A549 (cell line): ENCODE data around the gene CMTM5. TPM values are rescaled to one million over a fixed set of nuclear protein-coding genes. Genes with fewer than 3 reads are reported as not detected.

Experiments used
- ATAC-seq, 2 experiments: fragments of 200-7000 bp in 1 of 2; fragments of >200 bp in 1 of 2; cut with Nextera tagmentation in 1 of 2; cut with Tn5 transposase in 1 of 2; 3 replicates each; pipeline versions ENCODE4 v1.8.0 to v1.9.1; 2018 to 2020; ENCODE audit warnings: mild to moderate bottlenecking in 1 of 2, moderate library complexity in 1 of 2
- CTCF ChIA-PET: fragments of 300-600 bp; sonication (Branson Sonifier 250); formaldehyde crosslinking; extraction: SDS; loops from one replicate; lab custom pipeline; 2021; ENCODE audit warnings: antibody characterized with exemption, inconsistent platforms; lab: Yijun Ruan, JAX
- POLR2A ChIA-PET: fragments of 350-600 bp; formaldehyde crosslinking; extraction: SDS; loops from one replicate; lab custom pipeline; 2021; ENCODE audit warnings: antibody characterized with exemption, inconsistent platforms; lab: Yijun Ruan, JAX
- DNase-seq, 2 experiments: peaks; one replicate each; pipeline versions ENCODE4 v3.0.0 to v3.0.0-alpha.2; 2011 to 2016; ENCODE audit warnings: low read depth in 1 of 2, low spot score in 1 of 2
- FAIRE-seq: peaks from 2 replicates; lab custom pipeline; 2011; peaks lifted over from hg19 to GRCh38; lab: Jason Lieb, UNC
- H3K27ac ChIP-seq, 2 experiments: fragments of >200 bp; sonication (Bioruptor Twin); formaldehyde crosslinking; 3 replicates each; pipeline ENCODE4 v1.5.1; 2016 to 2017
- H3K4me1 ChIP-seq: fragments of >200 bp; sonication (Bioruptor Twin); formaldehyde crosslinking; 3 replicates; pipeline ENCODE4 v1.6.1; 2016
- H3K4me2 ChIP-seq: fragments of >200 bp; sonication (Bioruptor Twin); formaldehyde crosslinking; 3 replicates; pipeline ENCODE4 v1.6.1; 2016
- H3K4me3 ChIP-seq: fragments of >200 bp; sonication (Bioruptor Twin); formaldehyde crosslinking; 3 replicates; pipeline ENCODE4 v1.5.1; 2016
- H3K9me3 ChIP-seq: fragments of >200 bp; sonication (Bioruptor Twin); formaldehyde crosslinking; 3 replicates; pipeline ENCODE4 v1.6.1; 2016
- ATOH8 ChIP-seq: fragments of 250-450 bp; sonication (Bioruptor Pico); IDR thresholded peaks from 2 replicates; pipeline ENCODE4 v1.5.0; 2020; ENCODE audit warnings: low read depth, mild to moderate bottlenecking, moderate library complexity
- BHLHE40 ChIP-seq: IDR thresholded peaks from 2 replicates; pipeline ENCODE4 v1.6.1; 2012; ENCODE audit warnings: low read depth, low read length, inconsistent platforms
- CBX2 ChIP-seq: fragments of 200-600 bp; sonication (generic); IDR thresholded peaks from 2 replicates; pipeline ENCODE4 v1.6.1; 2016; ENCODE audit warnings: low read depth, mild to moderate bottlenecking, borderline replicate concordance
- CEBPB ChIP-seq, 2 experiments: fragments of >200 bp in 1 of 2; sonication (Bioruptor Twin) in 1 of 2; formaldehyde crosslinking in 1 of 2; IDR thresholded peaks; 2 replicates each; pipeline ENCODE4 v1.6.1; 2012 to 2016
- CHD2 ChIP-seq: fragments of 150-350 bp; IDR thresholded peaks from 2 replicates; pipeline ENCODE4 v1.6.1; 2014; ENCODE audit warnings: low read length; ENCODE audit not compliant: partially characterized antibody
- CHD4 ChIP-seq: fragments of 200-600 bp; sonication (generic); IDR thresholded peaks from 2 replicates; pipeline ENCODE4 v1.6.1; 2016; ENCODE audit warnings: antibody characterized with exemption, mild to moderate bottlenecking, borderline replicate concordance
- EHF ChIP-seq: fragments of 250-450 bp; sonication (Bioruptor Pico); IDR thresholded peaks from 2 replicates; pipeline ENCODE4 v1.5.0; 2020; ENCODE audit warnings: mild to moderate bottlenecking
- EHMT2 ChIP-seq: fragments of 200-600 bp; sonication (generic); IDR thresholded peaks from 2 replicates; pipeline ENCODE4 v1.6.1; 2016; ENCODE audit warnings: antibody characterized with exemption, low read depth, mild to moderate bottlenecking, moderate library complexity
- FOXS1 ChIP-seq: fragments of 250-450 bp; sonication (Bioruptor Pico); IDR thresholded peaks from 2 replicates; pipeline ENCODE4 v1.5.0; 2020; ENCODE audit warnings: mild to moderate bottlenecking, moderate library complexity
- HDAC2 ChIP-seq: fragments of 200-600 bp; sonication (generic); IDR thresholded peaks from 2 replicates; pipeline ENCODE4 v1.6.1; 2016
- HEYL ChIP-seq: fragments of 250-450 bp; sonication (Bioruptor Pico); IDR thresholded peaks from 2 replicates; pipeline ENCODE4 v1.8.0; 2021; ENCODE audit warnings: mild to moderate bottlenecking, moderate library complexity
- HOXA7 ChIP-seq: fragments of 250-450 bp; sonication (Bioruptor Pico); IDR thresholded peaks from 2 replicates; pipeline ENCODE4 v1.5.0; 2020; ENCODE audit warnings: mild to moderate bottlenecking, moderate library complexity
- HOXB5 ChIP-seq: fragments of 250-450 bp; sonication (Bioruptor Pico); IDR thresholded peaks from 2 replicates; pipeline ENCODE4 v1.5.0; 2020; ENCODE audit warnings: mild to moderate bottlenecking, moderate library complexity
- JUN ChIP-seq, 2 experiments: fragments of >200 bp; sonication (Bioruptor Twin); formaldehyde crosslinking; IDR thresholded peaks; 2 replicates in 1 of 2; 3 replicates in 1 of 2; pipeline ENCODE4 v1.6.1; 2016 to 2017
- JUNB ChIP-seq: fragments of >200 bp; sonication (Bioruptor Twin); formaldehyde crosslinking; IDR thresholded peaks from 2 replicates; pipeline ENCODE4 v1.6.1; 2016
- KDM1A ChIP-seq: fragments of 200-600 bp; sonication (generic); IDR thresholded peaks from 2 replicates; pipeline ENCODE4 v1.6.1; 2016; ENCODE audit warnings: low read depth, mild to moderate bottlenecking
- MAX ChIP-seq: IDR thresholded peaks from 2 replicates; pipeline ENCODE4 v1.6.1; 2012
- MYC ChIP-seq: IDR thresholded peaks from 2 replicates; pipeline ENCODE4 v1.6.1; 2012; ENCODE audit warnings: mild to moderate bottlenecking, inconsistent platforms, low read length, improper control_type of control experiment, borderline replicate concordance
- NFE2L2 ChIP-seq: fragments of 150-350 bp; conservative IDR thresholded peaks from 2 replicates; pipeline ENCODE4 v1.6.1; 2014; ENCODE audit warnings: low read length
- NR3C1 ChIP-seq: fragments of >200 bp; sonication (Bioruptor Twin); formaldehyde crosslinking; IDR thresholded peaks from 3 replicates; pipeline ENCODE4 v1.6.1; 2017
- PHF8 ChIP-seq: fragments of 200-600 bp; sonication (generic); IDR thresholded peaks from 2 replicates; pipeline ENCODE4 v1.6.1; 2016; ENCODE audit warnings: low read depth, mild to moderate bottlenecking, antibody characterized with exemption, moderate library complexity, borderline replicate concordance
- RARB ChIP-seq: fragments of 250-450 bp; sonication (Bioruptor Pico); IDR thresholded peaks from 2 replicates; pipeline ENCODE4 v1.8.0; 2021; ENCODE audit warnings: mild to moderate bottlenecking, moderate library complexity
- RNF2 ChIP-seq: fragments of 200-600 bp; sonication (generic); IDR thresholded peaks from 2 replicates; pipeline ENCODE4 v1.6.1; 2016; ENCODE audit warnings: low read depth, mild to moderate bottlenecking, antibody characterized with exemption, moderate library complexity, borderline replicate concordance
- SMC3 ChIP-seq: fragments of >200 bp; sonication (Bioruptor Twin); formaldehyde crosslinking; IDR thresholded peaks from 3 replicates; pipeline ENCODE4 v1.6.1; 2018; ENCODE audit warnings: inconsistent platforms
- SREBF2 ChIP-seq: fragments of 450-650 bp; IDR thresholded peaks from 2 replicates; pipeline ENCODE4 v1.6.1; 2014; ENCODE audit warnings: mild to moderate bottlenecking, moderate library complexity
- TFCP2L1 ChIP-seq: fragments of 250-450 bp; sonication (Bioruptor Pico); IDR thresholded peaks from 2 replicates; pipeline ENCODE4 v1.5.0; 2021; ENCODE audit warnings: mild to moderate bottlenecking
- TP53 ChIP-seq: fragments of 250-450 bp; sonication (Bioruptor Pico); IDR thresholded peaks from 2 replicates; pipeline ENCODE4 v1.5.0; 2021; ENCODE audit warnings: mild to moderate bottlenecking, moderate library complexity
- ZFP36 ChIP-seq: fragments of 450-650 bp; IDR thresholded peaks from 2 replicates; pipeline ENCODE4 v1.6.1; 2014; ENCODE audit warnings: borderline replicate concordance; ENCODE audit not compliant: partially characterized antibody
- WGBS: methylation state at CpG from one replicate; pipeline ENCODE4 v1.1.6; 2017; ENCODE audit errors: missing lambda C conversion rate; 5-methylcytosine and 5-hydroxymethylcytosine counted together
- polyA plus RNA-seq, 4 experiments: library from polyadenylated mRNA; depleted of rRNA in 3 of 4; stranded (reverse); fragments of >200 nt; fragmentation: RNase III in 1 of 4; extraction: RNeasy Plus Mini Kit Qiagen cat#74134 plus additional on column Dnase treatment in 1 of 4; gene quantifications; 2 replicates in 3 of 4; 3 replicates in 1 of 4; pipeline ENCODE4 v1.2.3, GENCODE V29; 2011 to 2017
- TF ChIP-seq, protein P1 (sequence below): IDR thresholded peaks from 2 replicates; pipeline ENCODE4 v1.6.1; 2012; ENCODE audit warnings: low read depth, borderline replicate concordance
- TF ChIP-seq, protein P2 (sequence below): fragments of >200 bp; sonication (Bioruptor Twin); formaldehyde crosslinking; IDR thresholded peaks from 2 replicates; pipeline ENCODE4 v1.6.1; 2016

Gene CMTM5
- polyA plus RNA-seq, 2 of the 4 experiments (the other 2 are of a cell fraction) = not detected

- FAIRE-seq = no peak
- CTCF ChIA-PET = interaction anchor here (0.6 to 11.1 kb wide), 9 partner anchors 9 to 307 kb away, joined by 3 to 186 read pairs (median 5); partner anchors contain the start of gene IL25
- POLR2A ChIA-PET = no interaction called here
Measured at GRCh38 chr14:23381871-23382270, 5.0 kb downstream of the CMTM5 start.

DNA sequence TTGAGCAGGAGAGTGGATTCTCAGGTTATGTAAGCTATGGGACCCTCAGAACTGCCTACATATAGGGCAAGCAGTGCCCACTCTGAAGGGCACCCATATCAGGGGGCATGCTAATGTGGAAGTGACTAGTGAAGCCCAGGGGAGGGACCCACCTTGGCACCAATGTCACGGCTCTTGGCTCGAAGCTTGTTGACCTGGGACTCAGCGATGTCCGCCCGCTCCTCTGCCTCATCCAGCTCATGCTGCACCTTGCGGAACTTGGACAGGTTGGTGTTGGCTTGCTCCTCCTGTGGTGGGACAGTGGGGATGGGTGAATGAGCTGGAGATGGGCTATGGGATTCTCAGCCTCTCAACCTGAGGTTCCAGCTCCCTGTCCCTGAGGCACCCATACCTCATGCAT, 5.4 kb downstream of the CMTM5 start:
- Histone ChIP-seq H3K4me3 (no peak overlapping the region), H3K27ac (no peak overlapping the region), H3K9me3 (no peaks in the 10 kb centered on the region), H3K4me2 (no peak overlapping the region), H3K4me1 (no peaks in the 10 kb centered on the region)
- TF ChIP-seq EHMT2 = no peak
- no peak for TF ChIP-seq TP53 (CRISPR knock-in tag)
- TF ChIP-seq CHD4 = no peak
- no peak for TF ChIP-seq KDM1A
- TF ChIP-seq MYC = no peak
- TF ChIP-seq EHF (CRISPR knock-in tag) = no peak
- TF ChIP-seq HDAC2 = no peak
- TF ChIP-seq BHLHE40 = no peak
- TF ChIP-seq HEYL = no peak
- TF ChIP-seq HOXB5 (CRISPR knock-in tag) = no peak
- TF ChIP-seq ATOH8 (CRISPR knock-in tag) = no peak
- no peak for TF ChIP-seq FOXS1 (CRISPR knock-in tag)
- 60% methylated on average over 6 of the region's 6 CpGs for WGBS
- DNase-seq (no peak), ATAC-seq (no peak), FAIRE-seq (no peak)
- ChIA-PET CTCF (interaction anchor here (0.5 to 11.1 kb wide), 9 partner anchors 9 to 307 kb away, joined by 3 to 186 read pairs (median 5); partner anchors contain the start of gene IL25), POLR2A (no interaction called here)

More at GRCh38 chr14:23381871-23382270, 5.0 kb downstream of the CMTM5 start:
- TF ChIP-seq EHMT2 (no peak), CEBPB (IDR thresholded peaks at IDR 0.05) (no peak), CBX2 (no peak), HOXA7 (CRISPR knock-in tag) (no peak), RARB (CRISPR knock-in tag) (no peak), JUN (IDR thresholded peaks at IDR 0.05) (no peak), TFCP2L1 (no peak), SMC3 (no peak)
- TF ChIP-seq, all 56 proteins: peak for 0
- ATAC-seq (no peak), DNase-seq (no peak)
- no peaks in the 10 kb centered on the region for H3K9me3 ChIP-seq
- H3K4me3 ChIP-seq = no peak overlapping the region
- 4% methylated on average over 3 of the region's 3 CpGs for WGBS
- no peaks in the 10 kb centered on the region for H3K4me1 ChIP-seq
- no peak overlapping the region for H3K27ac ChIP-seq
- H3K4me2 ChIP-seq = no peak overlapping the region

DNA sequence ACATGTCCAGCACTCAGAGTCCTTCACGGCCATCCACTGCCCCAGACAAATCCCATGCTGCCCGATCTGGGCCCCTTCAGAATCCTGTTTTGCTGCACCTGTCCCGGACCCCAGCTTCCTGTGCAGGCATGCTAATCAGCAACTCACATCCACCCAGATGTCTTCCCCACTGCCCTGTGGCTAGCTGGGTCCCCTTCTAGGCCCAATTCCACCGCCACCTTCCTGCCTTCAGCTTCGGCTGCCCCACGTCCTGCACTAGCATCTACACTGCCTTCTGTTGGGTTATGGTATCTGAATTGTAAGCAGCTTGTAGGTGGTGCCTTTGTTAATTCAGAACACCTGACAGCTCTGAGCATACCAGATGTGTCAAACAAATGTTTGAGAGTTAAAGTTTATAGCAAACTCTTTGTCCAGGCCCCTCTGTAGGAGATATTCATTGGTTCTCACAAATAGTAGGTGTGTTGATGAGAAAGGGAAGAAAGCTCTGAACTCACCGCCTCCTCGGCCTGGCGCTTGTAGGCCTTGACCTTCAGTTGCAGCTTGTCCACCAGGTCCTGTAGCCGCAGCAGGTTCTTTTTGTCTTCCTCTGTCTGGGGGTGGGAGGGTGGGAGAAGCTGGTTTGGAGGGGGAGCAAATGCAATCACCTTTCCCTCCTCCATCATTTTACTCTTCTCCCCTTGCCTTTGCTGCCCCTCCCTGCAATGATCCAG, 6.0 kb downstream of the CMTM5 start:
- no peak for DNase-seq
- H3K4me3 ChIP-seq = no peak overlapping the region
- POLR2A ChIA-PET = no interaction called here
- H3K4me1 ChIP-seq = no peaks in the 10 kb centered on the region
- 32% methylated on average over 10 of the region's 10 CpGs for WGBS
- H3K27ac ChIP-seq = no peak overlapping the region
- no peak overlapping the region for H3K4me2 ChIP-seq
- TF ChIP-seq BHLHE40 (no peak), TP53 (CRISPR knock-in tag) (no peak), TFCP2L1 (no peak), EHF (CRISPR knock-in tag) (no peak), NFE2L2 (no peak), HOXA7 (CRISPR knock-in tag) (no peak), ZFP36 (no peak), RNF2 (no peak), SREBF2 (no peak), JUNB (no peak), CHD2 (no peak), PHF8 (no peak), MAX (no peak), FOXS1 (CRISPR knock-in tag) (no peak), NR3C1 (no peak)
- TF ChIP-seq, protein P1, sequence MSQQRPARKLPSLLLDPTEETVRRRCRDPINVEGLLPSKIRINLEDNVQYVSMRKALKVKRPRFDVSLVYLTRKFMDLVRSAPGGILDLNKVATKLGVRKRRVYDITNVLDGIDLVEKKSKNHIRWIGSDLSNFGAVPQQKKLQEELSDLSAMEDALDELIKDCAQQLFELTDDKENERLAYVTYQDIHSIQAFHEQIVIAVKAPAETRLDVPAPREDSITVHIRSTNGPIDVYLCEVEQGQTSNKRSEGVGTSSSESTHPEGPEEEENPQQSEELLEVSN = no peak
- TF ChIP-seq, protein P2, sequence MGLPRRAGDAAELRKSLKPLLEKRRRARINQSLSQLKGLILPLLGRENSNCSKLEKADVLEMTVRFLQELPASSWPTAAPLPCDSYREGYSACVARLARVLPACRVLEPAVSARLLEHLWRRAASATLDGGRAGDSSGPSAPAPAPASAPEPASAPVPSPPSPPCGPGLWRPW = no peak
- TF ChIP-seq, all 56 proteins: peak for 0
- FAIRE-seq (no peak), ATAC-seq (no peak)
- H3K9me3 ChIP-seq = no peaks in the 10 kb centered on the region
- CTCF ChIA-PET = interaction anchor here (0.5 to 11.1 kb wide), 9 partner anchors 10 to 306 kb away, joined by 3 to 186 read pairs (median 5); partner anchors contain the start of gene IL25
